Adipose tissue (tissue), 3 donors: Measurements from ENCODE around the gene AFAP1. TPM values are rescaled to one million over a fixed set of nuclear protein-coding genes. Genes with fewer than 3 reads are reported as not detected.

Experiments
- H3K27ac ChIP-seq: one replicate; pipeline ENCODE4 v1.5.1; 2013; ENCODE audit warnings: low read depth, low read length
- WGBS, 3 donors: extraction: QIAGEN DNeasy Blood & Tissue Kit; methylation state at CpG; one replicate each; pipeline ENCODE4 v1.1.7; 2013; 5-methylcytosine and 5-hydroxymethylcytosine counted together
- polyA plus RNA-seq, 3 donors: library from polyadenylated mRNA; stranded (reverse); fragments of 200-250 nt; gene quantifications; one replicate each; pipeline ENCODE4 v1.2.3, GENCODE V29; 2013
- donor health status: healthy with polysubstance abuse.
- donor health status: Bipolar disorder and iron deficiency.
- donor health status: healthy.

AFAP1 gene
- polyA plus RNA-seq, 3 donors, result 3.4 to 11.8 (median 10.9) TPM

- 49 to 52% (median 50%) methylated on average over 11 of the region's 11 CpGs for WGBS, 3 donors
- no peak overlapping the region for H3K27ac ChIP-seq
Measured at GRCh38 chr4:7843831-7844593, 95.6 kb downstream of the AFAP1 start.

GRCh38 chr4:7842384-7843279 lies 97.0 kb downstream of the AFAP1 start:
- 58 to 80% (median 67%) methylated on average over 22 of the region's 22 CpGs for WGBS, 3 donors
- H3K27ac ChIP-seq, result peak overlapping the region; percentile 13

- no peak overlapping the region for H3K27ac ChIP-seq
- WGBS, 3 donors, result 81 to 83% (median 83%) methylated on average over 2 of the region's 2 CpGs
Measured at GRCh38 chr4:7841894-7842293, 97.8 kb downstream of the AFAP1 start.

GRCh38 chr4:7841071-7841470 lies 98.6 kb downstream of the AFAP1 start:
- H3K27ac ChIP-seq, result no peak overlapping the region
- 85 to 91% (median 86%) methylated on average over 6 of the region's 6 CpGs for WGBS, 3 donors

- WGBS, 3 donors, result 66 to 76% (median 70%) methylated on average over 4 of the region's 4 CpGs
- H3K27ac ChIP-seq, result no peak overlapping the region
Measured at GRCh38 chr4:7839856-7840255, 99.8 kb downstream of the AFAP1 start.

- no peak overlapping the region for H3K27ac ChIP-seq
- whole genome bisulfite sequencing, 3 donors, result 87 to 92% (median 89%) methylated on average over 13 of the region's 13 CpGs
Measured at GRCh38 chr4:7838136-7838782, 101.4 kb downstream of the AFAP1 start.

GRCh38 chr4:7837597-7838135 lies 102.0 kb downstream of the AFAP1 start:
- WGBS, 3 donors, result 90 to 93% (median 92%) methylated on average over 6 of the region's 6 CpGs
- no peak overlapping the region for H3K27ac ChIP-seq

GRCh38 chr4:7831858-7832730 lies 107.6 kb downstream of the AFAP1 start:
- 84 to 88% (median 87%) methylated on average over 14 of the region's 14 CpGs for WGBS, 3 donors
- no peak overlapping the region for H3K27ac ChIP-seq

GRCh38 chr4:7831330-7831729 lies 108.3 kb downstream of the AFAP1 start:
- H3K27ac ChIP-seq, result no peak overlapping the region
- WGBS, 3 donors, result 58 to 74% (median 61%) methylated on average over 7 of the region's 7 CpGs

- H3K27ac ChIP-seq, result no peak overlapping the region
- 84 to 86% (median 85%) methylated on average over 2 of the region's 2 CpGs for WGBS, 3 donors
Measured at GRCh38 chr4:7830747-7831146, 108.9 kb downstream of the AFAP1 start.

GRCh38 chr4:7829652-7830580 lies 109.7 kb downstream of the AFAP1 start:
- 83 to 89% (median 87%) methylated on average over 10 of the region's 10 CpGs for WGBS, 3 donors
- no peak overlapping the region for H3K27ac ChIP-seq

GRCh38 chr4:7828793-7829301 lies 110.8 kb downstream of the AFAP1 start:
- 63 to 86% (median 64%) methylated on average over 6 of the region's 6 CpGs for whole genome bisulfite sequencing, 3 donors
- no peak overlapping the region for H3K27ac ChIP-seq

GRCh38 chr4:7828011-7828720 lies 111.5 kb downstream of the AFAP1 start:
- WGBS, 3 donors, result 26 to 70% (median 27%) methylated on average over 13 of the region's 13 CpGs
- H3K27ac ChIP-seq, result no peak overlapping the region

- no peak overlapping the region for H3K27ac ChIP-seq
- 93% methylated on average over 11 of the region's 11 CpGs for WGBS, 3 donors
Measured at GRCh38 chr4:7827566-7827965, 112.1 kb downstream of the AFAP1 start.

GRCh38 chr4:7826909-7827306 lies 112.8 kb downstream of the AFAP1 start:
- 93 to 98% (median 93%) methylated on average over 11 of the region's 11 CpGs for WGBS, 3 donors
- no peak overlapping the region for H3K27ac ChIP-seq
